Gastrocnemius medialis (tissue), 4 donors: ENCODE measurements around the gene IGFBP2.

Experiments used
- CTCF ChIP-seq, 5 experiments: fragments of 450-650 bp in 3 of 5; fragments of 200-600 bp in 2 of 5; sonication (generic) in 2 of 5; IDR thresholded peaks in 4 of 5; conservative IDR thresholded peaks in 1 of 5; 1 replicate in 4 of 5; 2 replicates in 1 of 5; pipeline ENCODE4 v1.5.1; 2016 to 2019; ENCODE audit warnings: antibody characterized with exemption in 5 of 5, mild to moderate bottlenecking in 3 of 5, moderate library complexity in 3 of 5
- POLR2A ChIP-seq, 2 donors: fragments of 450-650 bp; IDR thresholded peaks; one replicate each; pipeline ENCODE4 v1.6.1; 2017; ENCODE audit warnings: antibody characterized with exemption in 2 of 2, mild to moderate bottlenecking in 2 of 2, moderate library complexity in 2 of 2

GRCh38 chr2:216689397-216689796, 56.2 kb downstream of the IGFBP2 start:
- no peak for TF ChIP-seq CTCF (IDR thresholded peaks at IDR 0.05 in 4 of 5, conservative IDR thresholded peaks at IDR 0.05 in 1 of 5)
- no peak for TF ChIP-seq POLR2A (IDR thresholded peaks at IDR 0.05)
